Caco-2 (cell line): ENCODE results near the gene TRIM24. TPM values are rescaled to one million over a fixed set of nuclear protein-coding genes. Genes with fewer than 3 reads are reported as not detected.

Experiments
- BruUV-seq: library from RNA; stranded (reverse); fragments of 400-500 nt; replicated peaks from 2 replicates; lab custom pipeline; 2021; lab: Mats Ljungman, UMichigan
- CTCF ChIA-PET: fragments of 300-600 bp; sonication (Branson Sonifier 250); formaldehyde crosslinking; loops from one replicate; lab custom pipeline; 2022; ENCODE audit warnings: antibody characterized with exemption; lab: Charles Lee
- POLR2A ChIA-PET: fragments of 300-600 bp; sonication (Branson Sonifier 250); formaldehyde crosslinking; loops from one replicate; lab custom pipeline; 2022; ENCODE audit warnings: antibody characterized with exemption; lab: Charles Lee
- DNase-seq, 2 experiments: peaks; one replicate each; pipeline versions ENCODE4 v3.0.0 to v3.0.0-alpha.2; 2020 to 2022
- H3K27me3 ChIP-seq: replicated peaks from 2 replicates; pipeline ENCODE4 v1.6.0; 2011; ENCODE audit warnings: low read length; ENCODE audit not compliant: control insufficient read depth, insufficient read depth
- H3K36me3 ChIP-seq: 2 replicates; pipeline ENCODE4 v1.5.1; 2011; ENCODE audit warnings: low read length; ENCODE audit not compliant: control insufficient read depth, insufficient read depth
- H3K4me1 ChIP-seq: fragments of 250-450 bp; sonication (Bioruptor Pico); 2 replicates; pipeline ENCODE4 v1.5.1; 2020; ENCODE audit warnings: mild to moderate bottlenecking
- H3K4me3 ChIP-seq: 2 replicates; pipeline ENCODE4 v1.5.1; 2011; ENCODE audit warnings: low read depth, mild to moderate bottlenecking, control low read depth, low read length
- H3K9me3 ChIP-seq: fragments of 250-450 bp; sonication (Bioruptor Pico); 2 replicates; pipeline ENCODE4 v1.5.1; 2020; ENCODE audit warnings: mild to moderate bottlenecking, moderate library complexity
- H3K27ac Mint-ChIP-seq: one replicate; pipeline ENCODE4 v1.8.0; 2022; ENCODE audit warnings: mixed read lengths; ENCODE audit not compliant: unreplicated experiment
- H3K27me3 Mint-ChIP-seq: one replicate; pipeline ENCODE4 v1.8.0; 2022; ENCODE audit warnings: mixed read lengths; ENCODE audit not compliant: insufficient read depth, unreplicated experiment
- H3K36me3 Mint-ChIP-seq: one replicate; pipeline ENCODE4 v1.8.0; 2022; ENCODE audit warnings: mild to moderate bottlenecking, mixed read lengths; ENCODE audit not compliant: insufficient read depth, unreplicated experiment
- H3K4me1 Mint-ChIP-seq: one replicate; pipeline ENCODE4 v1.8.0; 2022; ENCODE audit warnings: low read depth, mixed read lengths; ENCODE audit not compliant: unreplicated experiment
- H3K4me3 Mint-ChIP-seq: one replicate; pipeline ENCODE4 v1.8.0; 2022; ENCODE audit warnings: mild to moderate bottlenecking, moderate library complexity, mixed read lengths; ENCODE audit not compliant: unreplicated experiment
- H3K9me3 Mint-ChIP-seq: one replicate; pipeline ENCODE4 v1.8.0; 2022; ENCODE audit warnings: mixed read lengths; ENCODE audit not compliant: unreplicated experiment
- intact Hi-C: fragments of 100-400 bp; cut with micrococcal nuclease; formaldehyde crosslinking; loops from one replicate; pipeline ENCODE4 v1.10.0; 2022; ENCODE audit not compliant: unreplicated experiment
- total RNA-seq: library from RNA; stranded (reverse); gene quantifications from 2 replicates; pipeline ENCODE4 v1.2.3, GENCODE V29; 2022
- TF ChIP-seq, protein P1 (sequence below), 2 experiments: fragments of 200-600 bp in 1 of 2; IDR thresholded peaks; 1 replicate in 1 of 2; 2 replicates in 1 of 2; pipeline versions ENCODE4 v1.5.1 to v1.8.0; 2011 to 2022; ENCODE audit warnings: antibody characterized with exemption in 1 of 2, control low read depth in 1 of 2, inconsistent platforms in 1 of 2, low read depth in 1 of 2, low read length in 1 of 2, mild to moderate bottlenecking in 1 of 2, moderate library complexity in 1 of 2; ENCODE audit not compliant: insufficient read depth in 1 of 2, severe bottlenecking in 1 of 2, unreplicated experiment in 1 of 2

TRIM24 gene
- total RNA-seq, 1 experiment from 2014 or later, result 58.2 TPM

DNA sequence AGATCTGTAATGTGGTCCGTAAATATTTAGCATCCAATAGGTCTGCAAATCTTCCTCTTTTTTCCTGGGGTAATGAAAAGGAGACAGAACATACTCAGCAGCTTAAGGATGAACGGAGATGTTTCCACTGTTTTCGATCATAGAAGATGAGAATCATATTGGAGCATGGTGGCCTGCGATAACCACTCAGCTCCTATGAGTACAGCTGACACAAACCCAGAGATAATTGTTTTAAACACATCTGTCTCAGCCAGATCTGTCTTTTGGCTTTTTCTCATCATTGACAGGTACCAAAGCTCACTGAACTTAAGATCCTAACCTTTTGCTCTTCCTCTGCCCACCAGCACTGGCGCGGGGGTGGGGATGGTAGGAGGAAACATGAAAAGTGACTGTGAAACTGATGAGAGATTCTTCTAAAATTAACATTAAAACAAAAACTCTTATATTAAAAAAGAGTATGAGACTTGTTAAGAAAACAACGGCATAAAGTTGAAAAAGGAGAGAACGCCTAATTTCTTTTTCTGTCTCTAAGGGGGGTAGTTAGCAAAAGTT is 170.1 kb downstream of the TRIM24 start:
- no peak for DNase-seq
- Histone ChIP-seq H3K36me3 (no peaks in the 10 kb centered on the region), H3K9me3 (no peaks in the 10 kb centered on the region), H3K4me3 (no peak overlapping the region), H3K27me3 (no peaks in the 10 kb centered on the region), H3K4me1 (no peaks in the 10 kb centered on the region)
- Mint-ChIP-seq H3K27me3 (no peaks in the 10 kb centered on the region), H3K4me1 (no peaks in the 10 kb centered on the region), H3K9me3 (no peaks in the 10 kb centered on the region), H3K36me3 (no peaks in the 10 kb centered on the region), H3K4me3 (no peak overlapping the region), H3K27ac (no peak overlapping the region)
- intact Hi-C loops, result no loop called here
- CTCF ChIA-PET, result no interaction called here
- no TSS peak for BruUV-seq
- TF ChIP-seq, protein P1, sequence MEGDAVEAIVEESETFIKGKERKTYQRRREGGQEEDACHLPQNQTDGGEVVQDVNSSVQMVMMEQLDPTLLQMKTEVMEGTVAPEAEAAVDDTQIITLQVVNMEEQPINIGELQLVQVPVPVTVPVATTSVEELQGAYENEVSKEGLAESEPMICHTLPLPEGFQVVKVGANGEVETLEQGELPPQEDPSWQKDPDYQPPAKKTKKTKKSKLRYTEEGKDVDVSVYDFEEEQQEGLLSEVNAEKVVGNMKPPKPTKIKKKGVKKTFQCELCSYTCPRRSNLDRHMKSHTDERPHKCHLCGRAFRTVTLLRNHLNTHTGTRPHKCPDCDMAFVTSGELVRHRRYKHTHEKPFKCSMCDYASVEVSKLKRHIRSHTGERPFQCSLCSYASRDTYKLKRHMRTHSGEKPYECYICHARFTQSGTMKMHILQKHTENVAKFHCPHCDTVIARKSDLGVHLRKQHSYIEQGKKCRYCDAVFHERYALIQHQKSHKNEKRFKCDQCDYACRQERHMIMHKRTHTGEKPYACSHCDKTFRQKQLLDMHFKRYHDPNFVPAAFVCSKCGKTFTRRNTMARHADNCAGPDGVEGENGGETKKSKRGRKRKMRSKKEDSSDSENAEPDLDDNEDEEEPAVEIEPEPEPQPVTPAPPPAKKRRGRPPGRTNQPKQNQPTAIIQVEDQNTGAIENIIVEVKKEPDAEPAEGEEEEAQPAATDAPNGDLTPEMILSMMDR (IDR thresholded peaks at IDR 0.05; ENCODE audit: insufficient read depth in 1 of 2, low read depth in 1 of 2, low read length in 1 of 2, severe bottlenecking in 1 of 2, unreplicated experiment in 1 of 2), result no peak
- POLR2A ChIA-PET, result no interaction called here

DNA sequence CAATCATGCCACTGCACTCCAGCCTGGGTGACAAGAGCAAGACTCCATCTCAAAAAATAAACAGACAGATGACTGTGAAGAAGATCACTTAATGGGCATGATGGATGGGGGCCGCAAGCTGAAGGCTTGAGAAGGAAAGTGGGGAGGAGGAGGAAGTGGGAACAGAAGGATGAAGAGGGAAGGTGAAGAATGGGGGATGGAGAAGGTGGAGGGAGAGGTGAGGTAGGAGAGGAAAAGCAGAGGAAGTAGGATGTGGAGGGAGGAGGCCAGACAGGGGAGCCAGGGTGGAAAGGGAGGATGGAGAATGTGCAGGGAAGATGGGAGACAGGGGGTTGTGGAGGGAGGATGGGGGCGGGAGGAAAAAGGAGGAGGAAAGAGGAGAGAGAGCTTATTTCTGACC is 172.3 kb downstream of the TRIM24 start:
- no peaks in the 10 kb centered on the region for H3K27me3 Mint-ChIP-seq
- intact Hi-C loops, result no loop called here
- no peaks in the 10 kb centered on the region for H3K9me3 Mint-ChIP-seq
- CTCF ChIA-PET, result no interaction called here
- no peak for DNase-seq
- H3K4me3 ChIP-seq, result no peak overlapping the region
- no peak overlapping the region for H3K27ac Mint-ChIP-seq
- TF ChIP-seq, protein P1 (IDR thresholded peaks at IDR 0.05; ENCODE audit: insufficient read depth in 1 of 2, low read depth in 1 of 2, low read length in 1 of 2, severe bottlenecking in 1 of 2, unreplicated experiment in 1 of 2), result no peak
- no peaks in the 10 kb centered on the region for H3K27me3 ChIP-seq
- no peaks in the 10 kb centered on the region for H3K4me1 Mint-ChIP-seq
- no peaks in the 10 kb centered on the region for H3K36me3 Mint-ChIP-seq
- no TSS peak for BruUV-seq
- POLR2A ChIA-PET, result no interaction called here
- no peaks in the 10 kb centered on the region for H3K36me3 ChIP-seq
- H3K4me1 ChIP-seq, result no peaks in the 10 kb centered on the region
- no peak overlapping the region for H3K4me3 Mint-ChIP-seq
- H3K9me3 ChIP-seq, result no peaks in the 10 kb centered on the region

DNA sequence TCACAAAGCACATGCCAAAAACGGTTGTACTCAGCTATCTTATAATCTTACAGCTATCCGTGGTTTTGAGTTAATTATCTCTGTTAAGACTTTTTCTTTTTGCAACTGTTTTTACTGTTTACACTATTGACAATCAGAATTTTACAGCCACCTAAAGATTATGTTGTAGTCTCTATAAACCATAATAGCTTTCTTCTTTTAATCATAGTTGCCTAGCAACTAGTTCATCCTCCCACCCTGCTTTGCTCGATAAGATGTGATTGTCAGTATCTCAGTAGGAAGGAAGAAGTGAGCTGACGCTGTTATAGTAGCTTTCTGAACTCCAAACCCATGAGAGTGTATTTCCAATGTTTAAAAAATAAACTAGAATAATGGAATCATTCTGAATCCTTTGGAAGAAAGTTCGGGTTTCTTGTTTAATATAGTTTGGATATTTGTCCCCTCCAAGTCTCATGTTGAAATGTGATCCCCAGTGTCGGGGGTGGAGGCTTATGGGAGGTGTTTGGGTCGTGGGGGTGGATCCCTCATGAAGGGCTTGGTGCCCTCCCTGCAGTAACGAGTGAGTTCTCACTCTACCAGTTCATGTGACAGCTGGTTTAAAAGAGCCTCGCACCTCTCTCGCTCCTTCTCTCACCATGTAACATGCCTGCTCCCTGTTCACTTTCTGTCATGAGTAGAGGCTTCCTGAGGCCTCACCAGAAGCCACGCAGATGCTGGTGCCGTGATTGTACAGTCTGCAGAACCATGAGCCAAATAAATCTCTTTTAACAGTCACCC is 173.0 kb downstream of the TRIM24 start:
- Mint-ChIP-seq H3K9me3 (no peaks in the 10 kb centered on the region), H3K27me3 (no peaks in the 10 kb centered on the region), H3K27ac (no peak overlapping the region), H3K4me1 (no peaks in the 10 kb centered on the region), H3K4me3 (no peak overlapping the region), H3K36me3 (no peaks in the 10 kb centered on the region)
- no peaks in the 10 kb centered on the region for H3K4me1 ChIP-seq
- intact Hi-C loops, result no loop called here
- POLR2A ChIA-PET, result no interaction called here
- H3K9me3 ChIP-seq, result no peaks in the 10 kb centered on the region
- no peaks in the 10 kb centered on the region for H3K27me3 ChIP-seq
- no peaks in the 10 kb centered on the region for H3K36me3 ChIP-seq
- BruUV-seq, result no TSS peak
- TF ChIP-seq, protein P1 (IDR thresholded peaks at IDR 0.05; ENCODE audit: insufficient read depth in 1 of 2, low read depth in 1 of 2, low read length in 1 of 2, severe bottlenecking in 1 of 2, unreplicated experiment in 1 of 2), result no peak
- H3K4me3 ChIP-seq, result no peak overlapping the region
- CTCF ChIA-PET, result no interaction called here
- DNase-seq, result no peak

Other genes with a start within 250 kb of the TRIM24 start
- 0.27 TPM in 1 of 2 replicates, not detected in the other for gene SVOPL, start 241.1 kb downstream of the TRIM24 start, total RNA-seq